GM12878 (cell line): ENCODE measurements around the gene STARD3. TPM values are rescaled to one million over a fixed set of nuclear protein-coding genes. Genes with fewer than 3 reads are reported as not detected.

Experiments used
- ATAC-seq: fragments of 200-7000 bp; cut with Tn5 transposase; 3 replicates; pipeline ENCODE4 v1.9.1; 2020; ENCODE audit warnings: mild to moderate bottlenecking, moderate library complexity
- BruUV-seq: library from RNA; stranded (reverse); fragments of 400-500 nt; replicated peaks from 2 replicates; lab custom pipeline; 2021; lab: Mats Ljungman, UMichigan
- CTCF ChIA-PET: fragments of 300-600 bp; sonication (Branson Sonifier 250); formaldehyde crosslinking; extraction: SDS; loops from one replicate; lab custom pipeline; 2021; ENCODE audit warnings: inconsistent platforms; lab: Yijun Ruan, JAX
- POLR2A ChIA-PET: fragments of 350-600 bp; formaldehyde crosslinking; extraction: SDS; loops from one replicate; lab custom pipeline; 2021; ENCODE audit warnings: inconsistent platforms; lab: Charles Lee
- RAD21 ChIA-PET: fragments of 300-600 bp; sonication (Branson Sonifier 250); formaldehyde crosslinking; loops from one replicate; lab custom pipeline; 2023; ENCODE audit warnings: antibody characterized with exemption; ENCODE audit not compliant: unreplicated experiment; lab: Charles Lee
- SMC1A ChIA-PET: fragments of 300-600 bp; sonication (Branson Sonifier 250); formaldehyde crosslinking; loops from one replicate; lab custom pipeline; 2023; ENCODE audit not compliant: unreplicated experiment, uncharacterized antibody; lab: Charles Lee
- DNase-seq: peaks from one replicate; pipeline ENCODE4 v3.0.0-alpha.2; 2011; ENCODE audit warnings: low read depth, low spot score
- FAIRE-seq: peaks from 3 replicates; lab custom pipeline; 2011; peaks lifted over from hg19 to GRCh38; lab: Jason Lieb, UNC
- H2AFZ ChIP-seq: 2 replicates; pipeline ENCODE4 v1.6.0; 2011; ENCODE audit warnings: low read depth, low read length, control low read depth; ENCODE audit not compliant: control insufficient read depth
- H3K27ac ChIP-seq: 2 replicates; pipeline ENCODE4 v1.5.1; 2011; ENCODE audit warnings: control low read depth; ENCODE audit not compliant: control insufficient read depth, insufficient read depth
- H3K27me3 ChIP-seq, 2 experiments: replicated peaks in 1 of 2; 2 replicates each; pipeline versions ENCODE4 v1.6.0 to v1.6.1; 2011; ENCODE audit warnings: low read length in 1 of 2; ENCODE audit not compliant: control insufficient read depth in 2 of 2, insufficient read depth in 2 of 2
- H3K36me3 ChIP-seq, 2 experiments: 2 replicates each; pipeline ENCODE4 v1.5.1; 2011; ENCODE audit warnings: low read length in 1 of 2; ENCODE audit not compliant: control insufficient read depth in 2 of 2, insufficient read depth in 2 of 2
- H3K4me1 ChIP-seq: 2 replicates; pipeline ENCODE4 v1.6.1; 2011; ENCODE audit warnings: mild to moderate bottlenecking, low read length, moderate library complexity, mixed read lengths; ENCODE audit not compliant: control insufficient read depth, insufficient read depth
- H3K4me2 ChIP-seq: 2 replicates; pipeline ENCODE4 v1.6.0; 2011; ENCODE audit warnings: control low read depth; ENCODE audit not compliant: control insufficient read depth, insufficient read depth
- H3K4me3 ChIP-seq: fragments of 200-600 bp; sonication (generic); 2 replicates; pipeline ENCODE4 v1.5.1; 2016
- H3K79me2 ChIP-seq: 2 replicates; pipeline ENCODE4 v1.6.0; 2011; ENCODE audit warnings: low read length; ENCODE audit not compliant: control insufficient read depth, insufficient read depth
- H3K9ac ChIP-seq: 2 replicates; pipeline ENCODE4 v1.8.0; 2011; ENCODE audit warnings: low read length, control low read depth, mixed read lengths; ENCODE audit not compliant: control insufficient read depth, insufficient read depth
- H3K9me3 ChIP-seq: replicated peaks from 3 replicates; pipeline ENCODE4 v1.5.1; 2011; ENCODE audit warnings: mild to moderate bottlenecking, low read length; ENCODE audit not compliant: control insufficient read depth, insufficient read depth
- H4K20me1 ChIP-seq: 2 replicates; pipeline ENCODE4 v1.6.0; 2011; ENCODE audit not compliant: control insufficient read depth, insufficient read depth
- MLLT1 ChIP-seq: fragments of 450-650 bp; IDR thresholded peaks from 2 replicates; pipeline ENCODE4 v1.6.1; 2016; ENCODE audit warnings: mild to moderate bottlenecking
- NR2F1 ChIP-seq: fragments of 450-650 bp; conservative IDR thresholded peaks from 2 replicates; pipeline ENCODE4 v1.6.1; 2017; ENCODE audit warnings: mild to moderate bottlenecking
- RBBP5 ChIP-seq: fragments of 200-600 bp; sonication (generic); conservative IDR thresholded peaks from 2 replicates; pipeline ENCODE4 v1.6.1; 2016
- TCF12 ChIP-seq: IDR thresholded peaks from 2 replicates; pipeline ENCODE4 v1.6.1; 2011; ENCODE audit warnings: low read depth, mild to moderate bottlenecking, low read length
- WGBS: methylation state at CpG from one replicate; pipeline ENCODE4 v1.1.6; 2016; ENCODE audit warnings: low lambda C conversion rate; ENCODE audit not compliant: insufficient replicate concordance, insufficient coverage; ENCODE audit errors: missing lambda C conversion rate; 5-methylcytosine and 5-hydroxymethylcytosine counted together
- in situ Hi-C: fragments of 300-500 bp; cut with MboI; formaldehyde crosslinking; loops from 9 replicates; pipeline ENCODE4 v1.14.3; 2018; ENCODE audit warnings: mixed read lengths
- intact Hi-C: fragments of 100-400 bp; cut with micrococcal nuclease; formaldehyde crosslinking; loops from one replicate; pipeline ENCODE4 v1.14.2; 2022; ENCODE audit not compliant: unreplicated experiment
- polyA plus RNA-seq, 11 experiments: library from polyadenylated mRNA; depleted of rRNA in 4 of 11; unstranded in 6 of 11; stranded (reverse) in 5 of 11; fragments of >200 nt; fragmentation: Nextera tagmentation in 4 of 11; fragmentation: Illumina TruSeq in 1 of 11; extraction: Ambion mirVana in 4 of 11; extraction: Trizol in 1 of 11; gene quantifications; 1 replicate in 1 of 11; 2 replicates in 10 of 11; pipeline versions ENCODE4 v1.2.1 to v1.2.3, GENCODE V29; 2011 to 2016; ENCODE audit warnings: inconsistent platforms in 2 of 11, missing spikeins in 2 of 11, low read depth in 1 of 11
- total RNA-seq, 4 experiments: library from RNA; depleted of rRNA in 3 of 4; stranded (reverse); fragments of >200 nt in 3 of 4; fragmentation: Illumina TruSeq in 1 of 4; extraction: Trizol in 1 of 4; gene quantifications; 2 replicates each; pipeline versions ENCODE4 v1.2.1 to v1.2.3, GENCODE V29; 2013 to 2021

The STARD3 gene
- total and polyA plus RNA-seq, 10 of the 15 experiments (the other 5 are each of a cell fraction or from before 2014, with no cell fraction given): 0.08 to 62.7 (median 27.5) TPM

GRCh38 chr17:39675390-39676082, 38.6 kb downstream of the STARD3 start:
- WGBS: 65% methylated on average over 10 of the region's 10 CpGs
- POLR2A ChIA-PET: interaction anchor here (0.5 to 2.6 kb wide), 6 partner anchors 12 to 298 kb away, joined by 3 to 9 read pairs (median 4); partner anchors contain the start of genes IKZF3, MIEN1 and PGAP3
- H3K9ac ChIP-seq: no peak overlapping the region
- no peak overlapping the region; the same call in 1 of the 2 replicates for H2AFZ ChIP-seq
- DNase-seq (no peak), ATAC-seq (no peak; the same call in 1 of the 3 replicates), FAIRE-seq (no peak)
- no peaks in the 10 kb centered on the region for H3K9me3 ChIP-seq
- intact Hi-C loops: no loop called here
- H3K36me3 ChIP-seq: no peaks in the 10 kb centered on the region
- RAD21 ChIA-PET: interaction anchor here (0.9 to 3.1 kb wide), 10 partner anchors 12 to 353 kb away, joined by 3 to 10 read pairs (median 5); partner anchors contain the start of genes MIEN1 and PGAP3
- TF ChIP-seq TCF12 (no peak), NR2F1 (peak; percentile 58), MLLT1 (0 out of 2 replicates have a peak, but pooled peaks have one; percentile 28), RBBP5 (no peak)
- H3K4me1 ChIP-seq: peaks cover 37% of the 10 kb centered on the region
- CTCF ChIA-PET: interaction anchor here (0.8 to 9.1 kb wide), 8 partner anchors 12 to 56 kb away, joined by 3 to 114 read pairs (median 6); partner anchors contain the start of genes MIEN1 and PGAP3
- no peaks in the 10 kb centered on the region; a peak in 1 of 4 replicates for H3K27me3 ChIP-seq
- no peaks in the 10 kb centered on the region for H3K79me2 ChIP-seq
- no peak overlapping the region for H3K27ac ChIP-seq
- H3K4me2 ChIP-seq: no peak overlapping the region
- no peak overlapping the region for H3K4me3 ChIP-seq
- no peaks in the 10 kb centered on the region for H4K20me1 ChIP-seq
- SMC1A ChIA-PET: interaction anchor here (0.6 to 2.0 kb wide), 6 partner anchors 13 to 693 kb away, joined by 3 to 11 read pairs (median 4); partner anchors contain the start of genes MIEN1 and PGAP3
- no TSS peak for BruUV-seq
- in situ Hi-C loops: no loop called here
